ENCODE measurements around the gene MAK. TPM values are rescaled to one million over a fixed set of nuclear protein-coding genes. Genes with fewer than 3 reads are reported as not detected.

MAK gene
- total and polyA plus RNA-seq, 8 donors: 0.05 to 0.33 (median 0.10) TPM

DNA sequence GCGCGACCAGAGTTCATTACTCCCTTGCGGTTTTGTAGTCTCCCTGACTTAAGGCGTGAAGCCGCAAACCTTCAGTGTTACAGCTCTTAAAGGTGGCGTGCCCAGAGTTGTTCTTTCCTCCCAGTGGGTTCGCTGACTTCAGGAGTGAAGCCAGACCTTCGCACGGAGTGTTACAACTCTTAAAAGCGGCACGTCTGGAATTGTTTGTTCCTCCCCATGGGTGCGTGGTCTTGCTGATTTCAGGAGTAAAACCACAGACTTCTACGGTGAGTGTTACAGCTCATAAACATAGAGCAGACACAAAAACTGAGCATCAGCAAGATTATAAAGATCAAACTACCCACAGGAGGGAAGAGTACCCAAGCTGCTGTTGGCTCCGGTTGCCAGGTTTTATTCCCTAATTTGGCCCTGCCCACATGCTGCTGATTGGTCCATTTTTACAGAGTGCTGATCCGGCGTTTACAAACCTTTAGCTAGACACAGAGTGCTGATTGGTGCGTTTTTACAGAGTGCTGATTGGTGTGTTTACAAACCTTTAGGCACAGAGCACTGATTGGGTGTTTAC is 105.1 kb downstream of the MAK start:
- H3K4me3 ChIP-seq: no peak overlapping the region
- H3K27me3 ChIP-seq: no peaks in the 10 kb centered on the region
- DNase-seq (no peak), ATAC-seq (no peak), FAIRE-seq (no peak)
- no peaks in the 10 kb centered on the region for H3K9me3 ChIP-seq
- peaks cover 0 to 27% (median 9%) of the 10 kb centered on the region in 3 donors for H3K36me3 ChIP-seq
- WGBS, 2 donors: 93 to 94% methylated on average over 17 of the region's 17 CpGs
- TF ChIP-seq, protein P1, sequence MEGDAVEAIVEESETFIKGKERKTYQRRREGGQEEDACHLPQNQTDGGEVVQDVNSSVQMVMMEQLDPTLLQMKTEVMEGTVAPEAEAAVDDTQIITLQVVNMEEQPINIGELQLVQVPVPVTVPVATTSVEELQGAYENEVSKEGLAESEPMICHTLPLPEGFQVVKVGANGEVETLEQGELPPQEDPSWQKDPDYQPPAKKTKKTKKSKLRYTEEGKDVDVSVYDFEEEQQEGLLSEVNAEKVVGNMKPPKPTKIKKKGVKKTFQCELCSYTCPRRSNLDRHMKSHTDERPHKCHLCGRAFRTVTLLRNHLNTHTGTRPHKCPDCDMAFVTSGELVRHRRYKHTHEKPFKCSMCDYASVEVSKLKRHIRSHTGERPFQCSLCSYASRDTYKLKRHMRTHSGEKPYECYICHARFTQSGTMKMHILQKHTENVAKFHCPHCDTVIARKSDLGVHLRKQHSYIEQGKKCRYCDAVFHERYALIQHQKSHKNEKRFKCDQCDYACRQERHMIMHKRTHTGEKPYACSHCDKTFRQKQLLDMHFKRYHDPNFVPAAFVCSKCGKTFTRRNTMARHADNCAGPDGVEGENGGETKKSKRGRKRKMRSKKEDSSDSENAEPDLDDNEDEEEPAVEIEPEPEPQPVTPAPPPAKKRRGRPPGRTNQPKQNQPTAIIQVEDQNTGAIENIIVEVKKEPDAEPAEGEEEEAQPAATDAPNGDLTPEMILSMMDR (IDR thresholded peaks at IDR 0.05): no peak
- intact Hi-C loops (cut with DNase I): no loop called here
- H3K27ac ChIP-seq: no peak overlapping the region
- no peaks in the 10 kb centered on the region for H3K4me1 ChIP-seq

GRCh38 chr6:10730254-10730653 is 108.1 kb downstream of the MAK start:
- intact Hi-C loops (cut with DNase I): no loop called here
- no peaks in the 10 kb centered on the region for H3K27me3 ChIP-seq
- FAIRE-seq (no peak), DNase-seq (no peak), ATAC-seq (peak in 1 of 4 donors; percentile 18)
- H3K36me3 ChIP-seq: peaks cover 0 to 38% (median 9%) of the 10 kb centered on the region in 3 donors
- H3K4me1 ChIP-seq: no peaks in the 10 kb centered on the region
- 80 to 83% methylated on average over 3 of the region's 3 CpGs for WGBS, 2 donors
- no peak overlapping the region for H3K27ac ChIP-seq
- H3K4me3 ChIP-seq: no peak overlapping the region
- H3K9me3 ChIP-seq: no peaks in the 10 kb centered on the region
- TF ChIP-seq, protein P1 (IDR thresholded peaks at IDR 0.05): no peak

- Histone ChIP-seq H3K4me3 (no peak overlapping the region), H3K27me3 (no peaks in the 10 kb centered on the region), H3K36me3 (peaks cover 0 to 28% (median 6%) of the 10 kb centered on the region in 3 donors), H3K4me1 (peaks cover 0 to 10% (median 7%) of the 10 kb centered on the region in 3 donors), H3K9me3 (no peaks in the 10 kb centered on the region), H3K27ac (no peak overlapping the region)
- DNase-seq (no peak), FAIRE-seq (no peak), ATAC-seq (no peak)
- intact Hi-C loops (cut with DNase I): no loop called here
- 79 to 82% methylated on average over 9 of the region's 9 CpGs for WGBS, 2 donors
- TF ChIP-seq, protein P1 (IDR thresholded peaks at IDR 0.05): no peak
Observed at GRCh38 chr6:10725716-10726115, 112.6 kb downstream of the MAK start.

- TF ChIP-seq, protein P1 (IDR thresholded peaks at IDR 0.05): no peak
- no peak for ATAC-seq
- 42 to 57% methylated on average over 6 of the region's 6 CpGs for WGBS, 2 donors
- H3K27ac ChIP-seq: no peak overlapping the region
- DNase-seq: no peak
- no peaks in the 10 kb centered on the region for H3K9me3 ChIP-seq
- no peaks in the 10 kb centered on the region for H3K27me3 ChIP-seq
- H3K4me3 ChIP-seq: no peak overlapping the region
- H3K4me1 ChIP-seq: peaks cover 0 to 10% (median 7%) of the 10 kb centered on the region in 3 donors
- peaks cover 0 to 24% (median 3%) of the 10 kb centered on the region in 3 donors for H3K36me3 ChIP-seq
- FAIRE-seq: no peak
- intact Hi-C loops (cut with DNase I): no loop called here
Observed at GRCh38 chr6:10725044-10725443, 113.3 kb downstream of the MAK start.

DNA sequence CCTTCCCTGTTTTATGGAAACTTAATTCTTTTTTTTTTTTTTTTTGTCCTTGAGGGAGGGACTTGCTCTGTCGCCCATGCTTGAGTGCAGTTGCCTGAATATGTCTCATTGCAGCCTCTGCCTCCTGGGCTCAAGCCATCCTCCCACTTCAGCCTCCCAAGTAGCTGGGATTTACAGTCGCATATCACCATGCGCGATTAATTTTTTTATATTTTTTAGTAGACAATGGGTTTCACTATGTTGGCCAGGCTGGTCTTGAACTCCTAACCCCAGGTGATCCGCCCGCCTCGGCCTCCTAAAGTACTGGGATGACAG is 114.8 kb downstream of the MAK start:
- TF ChIP-seq, protein P1 (IDR thresholded peaks at IDR 0.05): no peak
- Histone ChIP-seq H3K4me1 (peaks cover 0 to 10% (median 7%) of the 10 kb centered on the region in 3 donors), H3K27ac (peak overlapping the region in 3 of 4 donors; percentile 71 to 83 (median 73)), H3K36me3 (peaks cover 0 to 12% (median 0%) of the 10 kb centered on the region in 3 donors), H3K27me3 (no peaks in the 10 kb centered on the region), H3K9me3 (no peaks in the 10 kb centered on the region), H3K4me3 (peak overlapping the region; percentile 43 to 76 (median 61))
- DNase-seq (peak in 1 of 6 donors; percentile 21), FAIRE-seq (no peak), ATAC-seq (peak; percentile 2 to 13 (median 6))
- intact Hi-C loops (cut with DNase I): no loop called here
- 22 to 23% methylated on average over 7 of the region's 7 CpGs for WGBS, 2 donors
